ENCODE data around the gene LIN9. TPM values are rescaled to one million over a fixed set of nuclear protein-coding genes. Genes with fewer than 3 reads are reported as not detected.

Gene LIN9
- total and polyA plus RNA-seq, 2 donors from 2014 or later = 0.73 to 2.7 TPM

- no peaks in the 10 kb centered on the region for H3K27me3 ChIP-seq (ENCODE audit: control insufficient read depth, insufficient read depth, low read length)
- intact Hi-C loops (cut with DNase I) = no loop called here
- no peak for DNase-seq
- peak overlapping the region; percentile 5 to 84 (median 55) for H3K9ac ChIP-seq (ENCODE audit: low read length in 3 of 3)
- H3K4me1 ChIP-seq (ENCODE audit: control insufficient read depth in 2 of 3, insufficient read depth in 2 of 3, low read depth in 1 of 3, low read length in 3 of 3) = peaks cover 0 to 11% (median 6%) of the 10 kb centered on the region in 3 donors
- peak overlapping the region; percentile 90 to 95 for H3K27ac ChIP-seq (ENCODE audit: low read depth in 2 of 2, low read length in 2 of 2)
- no peak for FAIRE-seq
- no peaks in the 10 kb centered on the region for H3K36me3 ChIP-seq (ENCODE audit: control insufficient read depth in 2 of 3, insufficient read depth in 3 of 3, low read length in 3 of 3)
- no peaks in the 10 kb centered on the region for H3K9me3 ChIP-seq (ENCODE audit: control insufficient read depth in 2 of 3, insufficient read depth in 1 of 3, low read length in 3 of 3)
- TF ChIP-seq CTCF (IDR thresholded peaks at IDR 0.05; ENCODE audit: borderline replicate concordance, extremely low read depth, insufficient read depth) = peak; percentile 11
- H3K4me3 ChIP-seq (ENCODE audit: low read length in 3 of 3) = peak overlapping the region; percentile 76 to 83 (median 81)
Measured at GRCh38 chr1:226187019-226187322, 122.0 kb downstream of the LIN9 start.

GRCh38 chr1:226186124-226187018 is 122.6 kb downstream of the LIN9 start, which contains the start of gene ACBD3:
TSS of gene ACBD3 (minus strand) at chr1:226186741. CDS start at chr1:226186675, 66 bp downstream.
- DNase-seq = peak; percentile 94 to 97 (median 96)
- H3K4me3 ChIP-seq (ENCODE audit: low read length in 3 of 3) = peak within 1 kb of the TSS; percentile 79 to 85 (median 81)
- no peaks in the 10 kb centered on the region for H3K9me3 ChIP-seq (ENCODE audit: control insufficient read depth in 2 of 3, insufficient read depth in 1 of 3, low read length in 3 of 3)
- no peaks in the 10 kb centered on the region for H3K36me3 ChIP-seq (ENCODE audit: control insufficient read depth in 2 of 3, insufficient read depth in 3 of 3, low read length in 3 of 3)
- FAIRE-seq = no peak
- no peak for TF ChIP-seq CTCF (IDR thresholded peaks at IDR 0.05; ENCODE audit: borderline replicate concordance, extremely low read depth, insufficient read depth)
- H3K4me1 ChIP-seq (ENCODE audit: control insufficient read depth in 2 of 3, insufficient read depth in 2 of 3, low read depth in 1 of 3, low read length in 3 of 3) = peaks cover 0 to 16% (median 6%) of the 10 kb centered on the region in 3 donors
- intact Hi-C loops (cut with DNase I) = no loop called here
- H3K9ac ChIP-seq (ENCODE audit: low read length in 3 of 3) = peak within 1 kb of the TSS; percentile 55 to 84 (median 82)
- H3K27ac ChIP-seq (ENCODE audit: low read depth in 2 of 2, low read length in 2 of 2) = peak within 1 kb of the TSS; percentile 90 to 95
- no peaks in the 10 kb centered on the region for H3K27me3 ChIP-seq (ENCODE audit: control insufficient read depth, insufficient read depth, low read length)

- no peaks in the 10 kb centered on the region for H3K27me3 ChIP-seq (ENCODE audit: control insufficient read depth, insufficient read depth, low read length)
- peak overlapping the region; percentile 79 to 85 (median 81) for H3K4me3 ChIP-seq (ENCODE audit: low read length in 3 of 3)
- TF ChIP-seq CTCF (IDR thresholded peaks at IDR 0.05; ENCODE audit: borderline replicate concordance, extremely low read depth, insufficient read depth) = no peak
- H3K9me3 ChIP-seq (ENCODE audit: control insufficient read depth in 2 of 3, insufficient read depth in 1 of 3, low read length in 3 of 3) = no peaks in the 10 kb centered on the region
- peaks cover 0 to 20% (median 6%) of the 10 kb centered on the region in 3 donors for H3K4me1 ChIP-seq (ENCODE audit: control insufficient read depth in 2 of 3, insufficient read depth in 2 of 3, low read depth in 1 of 3, low read length in 3 of 3)
- no peaks in the 10 kb centered on the region for H3K36me3 ChIP-seq (ENCODE audit: control insufficient read depth in 2 of 3, insufficient read depth in 3 of 3, low read length in 3 of 3)
- DNase-seq (peak in 2 of 5 donors; percentile 28 to 30), FAIRE-seq (no peak)
- peak overlapping the region; percentile 37 to 84 (median 82) for H3K9ac ChIP-seq (ENCODE audit: low read length in 3 of 3)
- intact Hi-C loops (cut with DNase I) = no loop called here
- peak overlapping the region in 1 of 2 donors; percentile 95 for H3K27ac ChIP-seq (ENCODE audit: low read depth in 2 of 2, low read length in 2 of 2)
Measured at GRCh38 chr1:226185141-226186036, 123.6 kb downstream of the LIN9 start.
